Stimulated activated CD4-positive, alpha-beta T cell treated with anti-CD3 and anti-CD28 coated beads, Interleukin-12 subunit alpha, Interleukin-12 subunit beta, amount 100 ng/mL, for 48 hours (primary cell): ENCODE measurements around the gene PELO.
"Not testable (repeated sequence)": the region's sequence is repeated elsewhere in the genome, so short reads cannot be mapped to it uniquely, and the experiment has no call there.

Experiments
- DNase-seq, 3 donors: peaks; one replicate each; pipeline ENCODE4 v3.0.0-alpha.2; 2020; ENCODE audit warnings: low read depth in 2 of 3, low spot score in 1 of 3

The PELO gene, protein sequence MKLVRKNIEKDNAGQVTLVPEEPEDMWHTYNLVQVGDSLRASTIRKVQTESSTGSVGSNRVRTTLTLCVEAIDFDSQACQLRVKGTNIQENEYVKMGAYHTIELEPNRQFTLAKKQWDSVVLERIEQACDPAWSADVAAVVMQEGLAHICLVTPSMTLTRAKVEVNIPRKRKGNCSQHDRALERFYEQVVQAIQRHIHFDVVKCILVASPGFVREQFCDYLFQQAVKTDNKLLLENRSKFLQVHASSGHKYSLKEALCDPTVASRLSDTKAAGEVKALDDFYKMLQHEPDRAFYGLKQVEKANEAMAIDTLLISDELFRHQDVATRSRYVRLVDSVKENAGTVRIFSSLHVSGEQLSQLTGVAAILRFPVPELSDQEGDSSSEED

DNA sequence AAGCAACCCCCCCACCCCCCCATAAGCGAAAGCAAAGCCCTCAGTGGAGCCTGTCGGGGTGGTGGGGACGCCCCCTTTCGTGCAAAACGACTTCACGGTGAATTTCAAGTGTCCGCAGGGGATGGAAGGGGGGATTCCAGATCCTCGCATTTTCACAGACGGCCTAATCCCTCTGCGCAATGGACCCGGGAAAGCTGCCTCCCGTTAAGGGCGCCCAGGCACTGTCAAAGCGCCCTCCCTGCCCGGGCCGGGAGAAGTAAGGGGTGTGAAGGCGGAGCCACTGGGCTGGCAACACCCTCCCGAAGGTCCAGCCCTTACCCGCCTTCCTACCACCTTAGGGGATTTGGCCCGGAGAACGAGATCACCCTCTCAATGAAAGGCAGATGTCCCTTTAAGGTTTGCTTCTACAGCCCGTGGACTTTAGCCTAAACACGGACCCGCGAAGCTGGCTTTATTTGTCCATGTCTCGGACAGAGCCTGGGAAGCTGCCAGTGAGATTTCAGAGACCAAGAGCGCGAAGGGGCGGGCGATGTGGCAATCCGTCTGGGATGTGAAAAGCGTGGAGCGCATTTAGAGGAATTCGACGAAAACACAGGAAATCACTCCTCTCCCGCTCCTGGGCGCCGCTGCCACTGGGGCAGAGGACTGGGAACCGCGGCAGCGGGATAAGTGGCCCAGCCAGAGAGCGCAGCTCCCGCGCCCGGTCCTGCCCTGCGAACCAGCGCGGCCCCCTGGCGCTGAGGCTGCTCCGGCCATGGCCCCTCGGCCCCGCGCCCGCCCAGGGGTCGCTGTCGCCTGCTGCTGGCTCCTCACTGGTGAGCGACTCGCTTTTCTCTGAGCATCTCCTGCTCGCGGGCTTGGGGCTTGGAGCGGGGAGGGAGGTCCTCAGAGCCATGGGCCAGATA is at the start of gene PELO, which contains the start of gene ITGA1:
TSS of gene PELO (plus strand) at position 317 of the 905 bp plus-strand sequence. CDS start 12,479 bp downstream, outside the sequence.
TSS of gene ITGA1 (plus strand) at position 317 of the 905 bp plus-strand sequence. CDS start at position 755, 438 bp downstream.
- DNase-seq = peak in 2 of 3 donors; percentile 14 to 51

DNA sequence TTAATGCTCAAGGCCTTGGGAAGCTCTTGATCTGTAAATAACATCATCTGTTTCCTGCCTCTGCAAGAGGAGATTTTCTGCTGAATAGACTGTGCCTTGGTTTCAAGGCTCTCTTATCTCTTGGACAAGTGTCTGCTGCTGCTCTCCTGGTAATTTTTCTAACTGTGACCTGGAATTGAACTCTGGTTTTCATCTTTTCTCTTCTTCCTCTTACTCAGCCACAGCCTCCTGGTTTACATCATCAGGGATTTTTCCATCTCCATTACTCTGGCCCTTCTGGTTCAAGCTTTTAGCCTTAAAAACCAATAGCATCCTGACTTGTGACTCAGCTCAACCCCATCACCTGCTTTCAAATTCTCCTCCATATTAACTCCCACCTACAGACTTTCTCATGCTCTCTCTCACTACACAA is 49.6 kb upstream of the PELO start:
- no peak for DNase-seq

DNA sequence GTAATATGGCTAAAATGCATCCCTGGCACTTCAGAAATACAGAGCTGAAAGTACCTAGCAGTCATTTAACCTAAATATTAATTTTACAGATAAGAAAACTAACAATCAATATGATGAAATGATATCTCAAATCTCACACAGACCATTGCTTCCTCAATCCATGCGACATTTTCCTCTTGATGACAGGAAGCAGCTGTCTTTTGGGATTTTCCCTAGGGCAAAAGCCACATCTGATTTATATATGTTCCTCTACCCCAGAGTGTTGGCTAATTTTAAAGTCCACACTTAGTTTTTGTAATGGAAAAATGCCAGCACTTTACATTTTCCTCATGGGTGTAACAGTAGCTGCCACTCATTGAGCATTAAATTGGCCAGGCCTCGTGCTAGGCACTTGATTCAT is 47.7 kb upstream of the PELO start:
- DNase-seq = no peak

DNA sequence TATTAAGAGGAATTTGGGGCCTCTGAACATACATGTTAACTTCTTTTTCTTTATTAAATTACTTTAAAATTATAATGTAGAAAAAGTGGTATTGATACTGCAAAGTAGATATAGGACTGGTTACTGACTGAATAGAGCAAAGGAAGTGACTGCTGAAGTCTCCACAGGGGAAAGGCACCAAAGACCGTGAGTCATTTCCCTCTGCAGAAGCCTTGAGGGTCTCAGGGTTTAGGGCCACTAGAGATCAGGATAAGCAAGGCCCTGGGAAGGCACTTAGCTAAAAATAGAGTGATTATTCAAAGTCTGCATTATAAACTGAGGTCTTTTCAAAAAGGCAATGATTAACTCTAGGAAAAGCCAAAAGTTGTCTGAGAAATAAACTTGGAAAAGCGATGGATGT is 44.7 kb upstream of the PELO start:
- DNase-seq = no peak

DNA sequence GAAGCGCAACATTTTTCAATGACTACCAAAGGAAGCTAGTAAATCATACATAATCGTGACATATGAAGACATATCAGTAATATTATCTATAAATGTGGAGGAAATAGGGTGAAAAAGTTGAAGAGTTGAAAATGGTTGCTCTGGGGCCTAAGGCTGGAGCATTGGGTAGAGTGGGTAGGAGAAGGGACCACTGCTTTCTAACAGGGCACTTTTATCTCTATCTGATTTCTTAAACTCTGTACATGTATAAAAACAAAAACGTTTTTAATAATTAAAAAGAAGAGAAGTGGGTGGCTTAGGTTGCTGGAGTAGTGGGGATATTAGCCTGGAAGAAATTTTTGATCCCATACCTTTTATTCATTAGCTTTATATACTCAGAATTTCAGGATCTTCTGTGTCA is 44.2 kb upstream of the PELO start:
- DNase-seq = no peak

DNA sequence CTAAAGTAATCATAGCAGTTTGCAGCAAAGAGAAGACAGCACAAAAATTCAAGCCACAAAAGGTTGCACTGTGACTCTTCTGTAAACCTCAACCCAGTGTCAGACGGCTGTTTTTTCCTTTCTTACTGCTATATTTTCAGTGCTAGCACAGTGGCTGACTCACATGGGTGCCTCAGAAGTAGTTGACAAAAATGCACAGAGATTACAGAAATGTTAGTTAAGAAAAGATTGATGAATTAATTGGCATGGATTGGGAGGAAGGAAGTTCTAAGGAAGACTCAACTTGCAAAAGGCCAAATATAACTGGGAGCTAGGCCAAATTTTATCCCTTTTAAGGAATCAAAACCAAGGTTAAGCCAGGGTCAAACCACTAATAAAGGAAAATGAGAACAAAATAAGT is 43.7 kb upstream of the PELO start:
- DNase-seq = peak in 1 of 3 donors; percentile 47

DNA sequence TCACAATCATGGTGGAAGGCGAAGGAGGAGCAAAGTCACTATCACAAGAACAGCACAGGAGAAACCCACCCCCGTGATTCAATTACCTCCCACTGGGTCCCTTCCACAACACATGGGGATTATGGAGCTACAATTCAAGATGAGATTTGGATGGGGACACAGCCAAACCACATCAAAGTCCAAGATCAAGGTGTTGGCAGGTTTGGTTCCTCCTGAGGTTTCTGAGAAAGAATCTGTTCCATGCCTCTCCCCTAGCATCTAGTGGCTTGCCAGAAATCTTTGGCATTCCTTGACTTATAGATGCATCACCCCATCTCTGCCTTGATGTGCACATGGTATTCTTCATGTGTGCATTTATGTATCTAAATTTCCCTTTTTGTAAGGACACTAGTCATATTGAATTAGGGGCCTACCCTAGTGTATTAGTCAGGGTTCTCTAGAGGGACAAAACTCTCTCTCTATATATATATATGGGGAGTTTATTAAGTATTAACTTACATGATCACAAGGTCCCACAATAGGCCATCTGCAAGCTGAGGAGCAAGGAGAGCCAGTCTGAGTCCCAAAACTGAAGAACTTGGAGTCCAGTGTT is 42.8 kb upstream of the PELO start:
- DNase-seq = not testable (repeated sequence)

DNA sequence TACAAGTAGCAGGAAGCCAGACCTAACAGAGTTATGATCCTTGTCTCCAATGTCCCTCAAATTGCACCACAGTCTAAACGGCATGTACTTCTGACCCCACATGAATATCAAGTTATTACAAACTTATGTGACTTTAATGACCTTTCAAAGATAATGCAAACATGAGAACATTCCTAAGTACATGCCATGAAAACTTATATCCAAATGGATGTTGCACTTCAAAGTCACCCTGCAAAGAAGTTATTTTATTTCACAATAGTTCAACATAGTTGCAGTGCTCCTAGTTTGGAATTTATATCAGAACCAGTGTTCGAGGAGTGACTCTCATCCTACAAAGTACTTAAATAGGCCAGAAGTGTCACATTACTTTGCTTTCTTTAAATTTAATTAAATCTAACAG is 41.2 kb upstream of the PELO start:
- DNase-seq = no peak

DNA sequence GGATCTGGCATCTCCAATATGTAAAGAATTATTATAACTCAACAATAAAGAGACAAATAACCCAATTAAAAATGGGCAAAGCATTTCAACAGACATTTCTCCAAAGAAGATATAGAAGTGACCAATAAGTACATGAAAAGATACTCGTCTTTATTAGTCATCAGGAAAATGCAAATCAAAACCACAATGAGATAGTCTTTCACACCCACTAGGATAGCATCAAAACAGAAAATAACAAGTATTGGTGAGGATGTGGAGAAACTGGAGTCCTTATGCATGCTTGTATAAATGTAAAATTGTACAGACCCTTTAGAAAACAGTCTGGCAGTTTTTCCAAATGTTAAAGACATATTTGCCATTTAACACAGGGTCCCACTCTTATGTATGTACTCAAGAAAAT is 39.1 kb upstream of the PELO start:
- DNase-seq = no peak

DNA sequence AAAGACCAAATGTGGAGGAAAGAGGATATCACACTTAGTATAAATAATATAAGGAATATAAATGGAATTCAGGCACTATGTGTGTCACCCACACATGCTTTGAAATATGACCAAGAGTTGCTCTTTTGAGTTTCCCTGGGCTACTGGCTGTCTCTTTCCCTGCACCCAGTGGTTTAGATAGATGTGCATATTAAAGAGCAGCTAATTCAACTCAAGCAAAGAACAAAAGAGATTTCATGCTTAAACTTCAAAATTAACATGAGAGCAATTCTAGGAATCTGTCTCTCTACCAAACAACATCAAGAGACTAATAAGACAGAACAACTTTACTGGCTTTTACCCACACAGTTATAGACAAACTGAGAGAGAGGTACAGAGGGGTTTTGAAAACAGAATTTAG is 38.0 kb upstream of the PELO start:
- no peak for DNase-seq

DNA sequence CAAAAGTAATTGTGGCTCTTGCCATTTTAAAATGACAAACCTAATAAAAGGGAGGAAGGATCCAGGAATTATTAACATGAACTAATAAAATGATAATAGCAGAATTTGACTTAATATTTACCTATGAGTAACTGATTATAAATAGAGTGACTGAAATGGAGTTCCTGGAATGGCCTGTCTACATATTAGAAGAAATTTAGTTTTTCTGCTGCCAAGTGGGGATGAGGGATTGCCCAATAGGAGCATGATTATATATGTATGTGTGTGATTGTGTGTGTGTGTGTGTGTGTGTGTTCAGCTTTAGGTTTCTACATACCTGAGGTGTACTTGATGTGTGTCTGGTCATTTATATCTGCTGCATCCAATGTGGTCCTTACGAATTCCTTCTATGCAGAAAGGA is 36.6 kb upstream of the PELO start:
- DNase-seq = no peak

DNA sequence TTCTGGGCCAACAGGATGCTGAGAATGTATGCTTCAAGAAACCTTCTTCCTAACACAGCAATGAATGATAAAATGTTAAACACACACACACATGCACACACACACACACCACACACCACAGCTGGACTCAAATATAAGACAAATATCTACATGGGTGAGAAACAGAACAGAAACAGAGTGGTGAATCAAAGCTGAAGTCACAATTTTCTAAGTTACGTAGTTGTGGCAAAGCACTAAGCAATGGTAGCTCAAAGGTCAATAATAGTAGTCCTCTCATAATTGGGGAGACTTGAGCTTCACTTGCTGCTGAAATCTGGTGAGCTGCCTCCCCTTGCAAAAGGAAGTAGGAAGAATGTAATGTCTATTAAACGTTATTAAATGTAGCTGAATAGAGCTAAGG is 33.7 kb upstream of the PELO start:
- no peak for DNase-seq

DNA sequence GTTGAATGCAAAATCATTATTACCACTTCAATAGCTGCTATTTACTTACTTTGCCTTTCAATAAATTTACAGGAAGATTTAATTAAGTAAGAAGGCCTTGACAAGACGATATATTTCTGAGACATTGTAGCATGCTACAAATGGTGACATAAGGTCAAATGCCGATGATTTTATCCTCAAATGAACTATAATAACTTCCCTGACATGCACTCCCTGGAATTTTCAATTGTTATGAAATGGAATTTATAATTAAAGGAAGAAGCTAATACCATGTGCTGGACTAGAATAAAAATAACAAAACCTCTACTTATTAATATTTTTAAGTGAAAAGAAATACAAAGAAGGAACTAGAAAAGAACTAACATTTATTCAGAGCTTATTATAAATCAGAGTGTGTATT is 30.2 kb upstream of the PELO start:
- no peak for DNase-seq

DNA sequence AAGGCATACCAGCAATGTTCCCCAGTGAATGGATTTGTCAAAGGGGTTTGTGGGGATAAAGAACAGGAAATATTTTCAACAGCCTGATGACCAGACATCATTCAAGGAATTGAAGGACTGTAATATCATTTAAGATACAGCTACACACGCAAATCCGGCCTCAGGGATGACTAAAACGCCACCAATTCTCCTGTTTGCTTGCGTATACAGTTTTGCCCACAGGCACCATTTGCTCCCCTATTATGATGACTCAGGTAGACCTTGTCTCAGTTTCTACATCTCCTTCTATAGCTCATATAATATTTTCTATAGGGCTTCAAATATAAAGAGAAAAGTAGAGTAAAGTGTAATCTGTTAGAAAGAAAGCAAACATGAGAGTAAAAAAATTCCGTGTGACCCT is 29.7 kb upstream of the PELO start:
- no peak for DNase-seq

DNA sequence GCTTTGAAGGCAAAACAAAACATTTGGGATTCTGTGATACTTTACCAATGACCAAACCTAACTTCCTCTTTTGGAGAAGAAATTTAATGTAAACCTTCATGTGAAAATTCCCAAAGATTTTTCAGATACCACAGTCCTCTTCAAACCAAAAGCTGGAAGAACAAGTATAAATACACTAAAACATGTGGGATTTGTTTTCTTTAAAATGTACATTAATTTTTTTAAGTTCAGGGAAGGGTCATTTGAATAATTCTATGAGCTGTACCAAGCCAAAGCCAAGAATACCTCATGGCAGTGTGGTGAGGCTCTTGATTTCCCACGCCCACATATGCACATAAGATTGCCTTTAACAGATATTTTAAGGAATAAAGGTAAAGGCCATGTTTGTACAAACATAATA is 28.4 kb upstream of the PELO start:
- no peak for DNase-seq

DNA sequence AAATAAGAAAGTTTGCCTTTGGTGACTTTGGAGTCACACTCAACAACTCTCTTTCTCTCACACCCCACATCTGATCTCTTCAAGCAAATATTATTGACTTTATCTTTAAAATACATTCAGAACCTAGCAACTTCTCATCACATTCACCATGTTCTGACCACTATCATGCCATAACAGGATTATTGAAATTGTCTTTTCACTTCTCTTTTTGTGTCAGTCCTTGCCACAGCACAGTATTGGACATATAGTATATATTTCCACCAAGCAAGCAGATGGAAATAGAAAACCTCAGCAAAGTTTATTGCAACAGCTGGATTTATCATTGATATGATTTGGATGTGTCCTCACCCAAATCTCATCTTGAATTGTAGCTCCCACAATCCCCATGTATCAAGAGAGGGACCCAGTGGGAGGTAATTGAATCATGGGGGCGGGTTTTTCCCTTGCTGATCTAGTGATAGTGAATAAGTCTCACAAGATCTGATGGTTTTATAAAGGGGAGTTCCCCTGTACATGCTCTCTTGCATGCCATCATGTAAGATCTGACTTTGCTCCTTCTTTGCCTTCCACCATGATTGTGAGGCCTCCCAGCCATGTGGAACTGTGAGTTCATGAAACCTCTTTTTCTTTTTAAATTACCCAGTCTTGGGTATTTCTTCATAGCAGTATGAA is 26.9 kb upstream of the PELO start:
- peak; percentile 5 to 27 (median 23) for DNase-seq

DNA sequence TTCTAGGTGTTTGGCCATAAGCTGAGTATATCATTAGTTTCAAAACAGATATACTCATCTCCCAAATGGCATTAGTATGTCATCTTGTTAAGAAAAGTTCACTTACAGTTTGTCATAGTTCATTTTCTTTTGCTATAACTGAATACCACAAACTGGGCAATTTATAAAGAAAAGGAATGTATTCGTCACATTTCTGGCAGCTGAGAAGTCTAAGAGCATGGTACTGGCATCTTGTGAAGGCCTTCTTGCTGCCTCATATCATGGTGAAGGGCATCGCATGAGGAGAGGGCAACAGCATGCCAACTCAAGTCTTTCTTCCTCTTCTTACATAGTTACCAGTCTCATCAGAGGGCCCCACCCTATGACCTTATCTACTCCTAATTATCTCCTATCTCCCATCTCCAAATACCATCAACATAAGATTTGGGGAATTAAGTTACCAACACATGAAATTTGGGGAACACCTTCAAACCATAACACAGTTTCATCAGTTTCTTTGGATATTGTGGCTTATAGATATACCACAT is 20.4 kb upstream of the PELO start:
- DNase-seq = no peak

DNA sequence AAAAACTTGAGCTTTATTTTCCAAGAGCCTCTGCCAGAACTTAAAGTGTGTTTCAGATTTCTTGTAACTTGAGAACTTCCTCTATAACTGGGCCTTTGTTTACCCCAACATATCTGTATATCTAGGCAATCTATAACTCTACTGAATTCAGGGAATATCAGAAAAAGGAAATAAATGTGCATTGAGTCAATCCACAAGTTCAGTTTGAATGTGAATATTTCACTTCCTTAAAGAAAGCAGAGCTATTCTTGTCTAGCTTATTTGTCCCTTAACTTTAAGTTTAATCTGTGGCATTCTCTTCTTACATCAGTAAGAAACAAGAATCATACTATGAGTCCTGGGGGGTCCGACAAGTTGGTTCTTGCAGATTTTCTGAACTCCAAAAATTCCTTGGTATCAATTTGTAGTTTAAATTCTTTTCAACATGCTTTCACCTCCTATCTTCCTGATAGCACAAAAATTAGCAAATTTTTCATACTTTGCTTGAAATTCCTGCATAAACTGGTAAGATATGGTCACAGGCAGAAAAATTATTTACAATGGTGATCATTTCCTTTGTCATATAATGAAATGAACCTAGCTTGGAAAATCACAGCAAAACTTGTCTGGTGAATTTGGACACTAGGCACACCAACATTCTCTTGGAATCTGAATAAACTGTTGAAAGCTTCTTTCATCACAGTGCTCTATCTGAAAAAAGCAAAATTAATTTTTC is 19.8 kb upstream of the PELO start:
- DNase-seq = no peak

DNA sequence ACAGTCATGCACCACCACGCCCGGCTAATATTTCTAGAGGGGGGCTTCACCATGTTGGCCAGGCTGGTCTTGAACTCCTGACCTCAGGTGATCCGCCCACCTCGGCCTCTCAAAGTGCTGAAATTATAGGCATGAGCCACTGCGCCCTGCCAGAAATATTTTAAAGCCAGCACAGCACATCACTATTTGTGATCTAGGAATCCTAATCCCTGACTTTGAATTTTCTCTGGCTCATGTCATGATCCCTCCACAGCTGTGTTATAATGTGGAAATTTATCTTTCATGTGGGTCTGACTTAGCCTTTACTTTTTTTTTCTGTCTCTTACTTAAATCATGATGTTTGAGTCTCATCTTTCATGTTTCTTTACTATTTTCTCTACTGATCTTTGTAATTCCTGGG is 18.7 kb upstream of the PELO start:
- no peak for DNase-seq

DNA sequence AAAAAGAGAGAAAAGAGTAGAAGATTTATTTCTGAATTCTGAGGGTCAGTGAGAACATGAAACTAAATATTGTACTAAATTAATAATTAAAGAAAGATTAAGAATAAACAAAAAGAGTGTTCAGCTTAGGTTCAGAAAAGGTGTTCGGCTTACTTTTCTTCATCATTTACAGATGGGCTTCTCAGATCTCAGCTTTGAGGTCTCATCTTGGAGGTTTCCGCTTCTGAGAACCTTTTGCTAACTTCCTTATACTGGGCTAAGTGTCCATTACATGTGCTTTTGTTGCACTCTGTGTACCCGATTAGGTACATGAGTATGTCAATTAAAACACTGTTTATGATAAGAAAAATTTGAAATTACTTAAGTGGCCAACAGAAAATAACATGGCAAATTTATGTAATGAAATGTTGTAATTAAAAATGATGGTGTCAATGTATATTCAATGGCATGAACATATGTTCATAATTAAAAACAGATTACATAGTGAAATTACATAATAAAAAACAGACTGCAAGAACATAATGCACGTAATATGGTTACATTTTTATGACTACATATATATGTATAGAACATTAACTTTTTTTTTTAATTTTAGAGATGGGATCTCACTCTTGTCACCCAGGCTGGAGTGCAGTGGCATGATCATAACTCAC is 17.3 kb upstream of the PELO start:
- DNase-seq = no peak
